Activated CD8-positive, alpha-beta memory T cell treated with anti-CD3 and anti-CD28 coated beads for 24 hours (primary cell): ENCODE measurements around the gene UBA6.
"Not testable (repeated sequence)": the region's sequence is repeated elsewhere in the genome, so short reads cannot be mapped to it uniquely, and the experiment has no call there.

Experiments used
- DNase-seq: peaks from one replicate; pipeline ENCODE4 v3.0.0-alpha.2; 2020

UBA6 gene

GRCh38 chr4:67659065-67659464, 41.9 kb downstream of the UBA6 start:
- DNase-seq, result no peak

GRCh38 chr4:67658302-67658701, 42.7 kb downstream of the UBA6 start:
- DNase-seq, result no peak

GRCh38 chr4:67651536-67651935, 49.4 kb downstream of the UBA6 start:
- DNase-seq, result no peak

- no peak for DNase-seq
Observed at GRCh38 chr4:67638136-67638535, 62.8 kb downstream of the UBA6 start.

GRCh38 chr4:67636978-67637377, 64.0 kb downstream of the UBA6 start:
- not testable (repeated sequence) for DNase-seq

- no peak for DNase-seq
Observed at GRCh38 chr4:67635331-67635730, 65.6 kb downstream of the UBA6 start.

GRCh38 chr4:67634741-67635140, 66.2 kb downstream of the UBA6 start:
- no peak for DNase-seq

DNA sequence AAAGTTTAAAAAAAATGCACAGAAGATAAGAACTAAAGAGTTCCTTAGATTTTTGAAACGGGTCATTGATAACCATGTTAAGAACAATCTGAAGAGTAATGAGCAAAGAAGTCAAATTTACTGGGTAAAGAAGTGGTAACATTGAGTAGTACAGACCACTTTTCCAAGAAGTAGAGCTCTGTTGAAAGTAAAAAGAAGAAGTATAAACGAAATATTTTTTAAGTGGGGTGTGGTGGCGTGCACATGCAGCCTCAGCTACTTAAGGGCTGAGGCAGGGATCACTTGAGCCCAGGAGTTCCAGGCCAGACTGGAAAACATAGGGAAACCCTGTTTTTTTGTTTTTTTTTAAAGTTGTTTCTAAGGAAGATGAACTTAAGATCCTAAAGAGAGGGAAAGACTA, 68.5 kb downstream of the UBA6 start:
- DNase-seq, result no peak

- DNase-seq, result no peak
Observed at GRCh38 chr4:67624939-67625338, 76.0 kb downstream of the UBA6 start.

- DNase-seq, result no peak
Observed at GRCh38 chr4:67616478-67616877, 84.5 kb downstream of the UBA6 start.

- no peak for DNase-seq
Observed at GRCh38 chr4:67615119-67615518, 85.8 kb downstream of the UBA6 start.

DNA sequence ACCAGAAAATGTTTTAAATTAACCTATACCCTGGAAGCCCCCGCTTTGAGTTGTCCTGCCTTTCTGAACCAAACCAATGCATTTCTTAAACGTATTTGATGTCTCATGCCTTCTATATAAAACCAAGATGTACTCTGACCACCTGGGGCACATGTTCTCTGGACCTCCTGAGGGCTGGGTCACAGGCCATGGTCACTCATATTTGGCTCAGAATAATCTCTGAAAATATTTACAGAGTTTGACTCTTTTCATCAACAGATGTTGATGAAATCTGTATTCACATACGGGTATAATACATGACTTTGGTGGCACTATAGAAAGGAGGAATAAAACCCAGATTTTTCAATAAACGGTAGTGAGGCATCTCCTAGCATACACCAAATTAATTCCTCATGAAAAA, 86.8 kb downstream of the UBA6 start:
- DNase-seq, result no peak

GRCh38 chr4:67608027-67608426, 92.9 kb downstream of the UBA6 start:
- DNase-seq, result no peak

DNA sequence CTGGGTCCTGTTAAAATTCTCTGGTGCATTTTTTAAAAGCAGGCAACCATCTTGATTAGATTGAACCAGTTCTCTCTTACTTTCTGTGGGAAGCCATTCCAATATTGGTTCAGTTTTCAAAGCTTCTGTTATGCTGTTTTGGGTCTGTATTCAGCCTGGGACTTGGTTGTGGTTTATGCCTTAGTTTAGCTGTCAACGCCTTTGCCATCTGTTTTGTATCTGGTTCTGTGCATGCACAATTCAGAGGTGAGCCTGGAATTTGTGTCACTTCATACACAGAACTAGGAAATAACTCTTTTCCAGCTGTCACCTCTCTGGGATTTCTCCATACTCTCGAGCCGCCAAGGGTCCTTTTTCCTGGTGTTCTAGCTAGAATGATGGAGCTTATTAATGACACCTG, 96.2 kb downstream of the UBA6 start:
- no peak for DNase-seq

DNA sequence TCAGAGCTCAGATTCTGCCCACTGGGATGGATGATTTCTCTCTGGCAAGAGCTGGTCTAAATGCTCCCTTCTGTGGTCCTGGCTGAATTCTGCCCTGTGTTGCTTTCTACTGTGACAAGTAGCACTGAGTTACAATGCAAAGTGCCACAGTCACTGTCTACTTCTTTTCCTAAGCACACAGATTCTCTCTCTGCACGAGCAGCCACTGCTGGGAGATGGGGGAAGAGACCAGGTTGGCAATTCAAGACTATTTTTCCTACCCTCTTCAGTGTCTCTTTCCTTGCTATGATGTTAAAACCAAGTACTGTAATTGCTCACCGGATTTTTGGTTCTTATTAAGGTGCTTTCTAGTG, 97.0 kb downstream of the UBA6 start:
- DNase-seq, result no peak

- no peak for DNase-seq
Observed at GRCh38 chr4:67603310-67604028, 97.5 kb downstream of the UBA6 start.

DNA sequence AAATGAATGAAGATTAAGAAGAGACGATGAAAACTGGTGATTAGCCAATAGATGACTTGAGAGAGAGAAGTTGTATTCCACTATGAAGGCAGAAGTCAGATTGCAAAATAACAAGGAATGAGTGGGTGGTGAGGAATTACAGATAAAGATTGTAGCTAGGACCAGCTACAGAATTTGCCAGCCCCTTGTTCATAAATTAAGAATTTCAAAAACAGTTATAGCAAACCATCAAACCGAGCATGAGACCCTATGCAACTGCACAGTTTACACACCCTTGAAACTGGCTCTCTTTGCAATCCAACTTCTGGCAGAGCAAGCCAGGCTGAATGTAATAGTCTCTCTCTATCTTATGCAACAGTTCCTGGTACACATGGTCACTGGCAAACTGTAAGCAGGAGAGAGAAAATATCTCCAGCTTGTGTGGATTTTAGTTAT, 107.2 kb downstream of the UBA6 start:
- DNase-seq, result no peak

GRCh38 chr4:67587156-67587555, 113.8 kb downstream of the UBA6 start:
- no peak for DNase-seq

DNA sequence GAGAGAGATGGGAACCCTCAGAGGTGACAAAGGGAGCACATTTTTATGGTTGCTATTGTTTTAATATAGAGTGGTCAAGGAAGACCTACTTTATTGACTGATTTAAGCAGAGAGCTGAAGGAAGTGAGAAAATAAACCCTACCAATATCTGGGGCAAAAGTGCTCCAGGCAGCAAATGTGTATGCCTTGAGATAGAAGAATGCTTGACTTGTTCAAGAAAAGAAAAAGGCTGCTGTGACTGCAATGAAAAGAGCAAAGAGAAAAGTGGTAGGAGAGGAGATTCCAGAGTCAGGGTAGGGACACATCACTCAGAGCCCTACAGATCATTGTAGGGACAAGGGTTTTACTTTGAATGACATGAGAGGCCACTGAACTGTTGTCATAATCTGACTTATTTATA, 116.5 kb downstream of the UBA6 start:
- DNase-seq, result no peak

GRCh38 chr4:67581913-67582312, 119.0 kb downstream of the UBA6 start:
- DNase-seq, result no peak

GRCh38 chr4:67581208-67581857, 119.6 kb downstream of the UBA6 start:
- DNase-seq, result no peak

- DNase-seq, result no peak
Observed at GRCh38 chr4:67580577-67580976, 120.4 kb downstream of the UBA6 start.

GRCh38 chr4:67576538-67576937, 124.4 kb downstream of the UBA6 start:
- no peak for DNase-seq

DNA sequence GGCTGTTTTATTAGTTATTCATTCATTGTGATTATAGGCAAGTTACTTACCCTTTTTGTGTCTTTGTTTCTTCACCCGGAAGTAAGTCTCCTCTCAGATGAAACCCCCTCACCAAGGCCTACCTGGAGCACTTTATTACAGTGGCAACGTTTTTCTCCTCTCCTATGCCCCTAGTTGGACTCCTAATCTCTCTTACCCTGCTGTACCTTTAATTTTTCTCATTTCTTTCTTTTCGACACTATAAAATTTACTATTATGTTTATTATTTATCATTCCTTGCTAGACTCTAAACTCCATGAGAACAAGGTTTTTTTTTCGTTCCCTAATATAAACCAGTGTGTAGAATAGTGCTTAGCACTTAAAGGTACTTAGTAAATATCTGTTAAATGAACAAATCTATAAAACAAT, 124.9 kb downstream of the UBA6 start:
- no peak for DNase-seq
